GM21619 (cell line): ENCODE results near the gene LLGL2.

Experiments used
- ATAC-seq: cut with Tn5 transposase; IDR thresholded peaks from one replicate; pipeline ENCODE4 v1.9.1; 2021; ENCODE audit not compliant: unreplicated experiment

Gene LLGL2

DNA sequence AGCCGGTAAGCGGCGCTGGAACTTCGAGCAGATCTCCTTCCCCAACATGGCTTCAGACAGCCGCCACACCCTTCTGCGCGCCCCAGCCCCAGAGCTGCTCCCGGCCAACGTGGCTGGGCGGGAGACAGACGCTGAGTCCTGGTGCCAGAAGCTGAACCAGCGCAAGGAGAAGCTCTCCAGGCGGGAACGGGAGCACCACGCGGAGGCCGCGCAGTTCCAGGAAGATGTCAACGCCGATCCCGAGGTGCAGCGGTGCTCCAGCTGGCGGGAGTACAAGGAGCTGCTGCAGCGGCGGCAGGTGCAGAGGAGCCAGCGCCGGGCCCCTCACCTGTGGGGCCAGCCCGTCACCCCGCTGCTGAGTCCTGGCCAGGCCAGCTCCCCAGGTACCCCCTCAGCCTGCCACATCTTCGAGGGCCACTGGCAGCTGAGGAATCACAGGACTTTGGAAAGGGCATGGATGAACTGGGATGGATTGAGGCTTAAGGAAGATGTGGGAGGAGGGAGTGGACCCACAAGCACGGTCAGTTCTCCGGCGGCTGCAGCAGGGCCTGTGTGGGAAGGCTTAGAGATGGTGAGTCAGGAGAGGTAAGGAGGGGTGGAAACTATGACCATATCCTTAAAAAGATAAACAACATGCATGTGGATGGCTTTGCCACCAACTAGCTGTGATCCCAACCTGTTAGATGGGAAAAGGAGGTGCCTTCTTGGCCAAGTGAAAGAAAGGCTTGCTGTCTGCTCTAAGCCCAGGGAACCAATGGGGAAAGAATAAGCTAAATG lies 3.4 kb upstream of the LLGL2 start:
- no peak for ATAC-seq

DNA sequence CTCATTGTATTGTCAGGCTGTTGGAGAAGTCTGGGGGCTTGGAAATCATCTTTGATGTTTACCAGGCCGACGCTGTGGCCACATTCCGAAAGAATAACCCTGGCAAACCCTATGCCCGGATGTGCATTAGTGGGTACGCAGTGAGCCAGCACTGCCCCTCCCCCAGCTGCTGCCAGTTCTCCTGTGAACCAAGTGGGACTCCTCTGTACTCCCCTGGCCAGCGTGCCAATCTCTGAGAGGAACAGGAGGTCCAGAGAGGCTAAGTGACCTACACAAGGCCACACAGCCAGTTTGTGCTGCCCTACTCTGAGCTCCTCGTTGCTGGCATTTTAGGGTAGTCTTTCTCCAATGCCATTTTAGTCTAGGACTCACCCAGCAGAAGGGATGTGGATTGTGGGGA lies 1.9 kb upstream of the LLGL2 start:
- no peak for ATAC-seq

DNA sequence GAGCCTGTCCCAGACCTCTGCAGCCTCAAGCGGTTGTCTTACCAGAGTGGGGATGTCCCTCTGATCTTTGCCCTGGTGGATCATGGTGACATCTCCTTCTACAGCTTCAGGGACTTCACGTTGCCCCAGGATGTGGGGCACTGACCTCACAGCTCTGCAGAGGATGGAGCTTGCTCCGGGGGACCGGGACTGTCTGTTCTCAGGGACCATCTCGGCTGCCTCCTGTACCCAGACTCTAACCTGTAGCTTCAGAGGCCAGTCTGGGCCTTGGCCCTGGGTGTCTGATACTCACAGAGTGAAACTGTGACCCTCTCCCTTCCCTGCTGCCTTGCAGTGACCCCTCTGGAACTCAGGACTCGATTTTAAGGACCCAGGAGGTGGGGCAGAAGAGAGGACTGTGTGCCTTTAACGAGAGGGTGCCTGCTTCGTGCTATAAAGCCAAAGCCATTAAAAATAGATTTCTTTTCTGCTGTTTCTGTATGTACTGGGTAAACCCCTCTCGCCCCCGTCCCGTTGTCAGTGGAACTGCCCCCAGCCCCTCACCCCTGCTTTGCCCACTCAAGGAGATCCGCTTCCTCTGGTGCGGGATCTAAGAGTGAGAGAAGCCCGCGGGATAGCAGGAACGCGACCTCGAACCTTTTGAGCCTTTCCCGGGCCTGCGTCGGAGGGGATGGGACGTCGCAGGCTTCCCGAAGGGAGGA lies 1.1 kb upstream of the LLGL2 start:
- ATAC-seq = no peak

DNA sequence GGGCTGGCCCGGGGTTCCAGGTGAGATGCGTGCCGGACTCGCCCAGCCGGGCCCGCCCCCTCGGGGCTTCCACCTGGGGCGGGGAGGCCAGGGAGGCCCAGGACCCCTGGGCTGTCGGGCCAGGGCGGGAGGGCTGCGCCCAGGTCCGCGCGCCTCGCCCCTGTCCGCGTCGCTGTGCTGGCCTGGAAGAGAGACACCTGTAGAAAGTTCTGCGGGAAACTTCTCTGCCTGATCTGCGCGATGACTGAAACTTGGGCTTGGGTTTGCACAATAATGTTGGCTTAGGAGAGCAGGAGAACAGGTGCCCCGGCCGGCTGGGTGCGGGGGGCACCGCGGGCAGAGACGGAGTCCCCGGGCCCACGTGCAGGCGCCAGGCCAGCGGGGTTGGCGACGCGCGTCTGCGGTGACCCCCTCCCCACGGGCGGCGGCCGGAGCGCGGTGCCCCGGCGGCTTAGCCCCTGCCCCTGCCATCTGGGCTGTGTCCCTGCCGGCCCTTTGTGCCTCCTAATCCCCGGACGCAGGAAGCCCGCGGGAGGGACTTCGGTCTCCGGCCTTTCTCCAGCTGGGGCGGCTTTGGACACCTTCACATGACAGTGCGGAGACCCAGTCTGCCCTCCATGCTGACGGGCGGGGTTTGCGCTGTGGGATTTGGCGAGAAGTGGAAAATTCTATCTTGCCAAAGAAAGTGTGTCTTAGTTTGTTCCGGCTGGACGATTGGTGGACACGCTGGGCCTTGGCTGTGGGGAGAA lies 483 bp downstream of the LLGL2 start:
- ATAC-seq = no peak

DNA sequence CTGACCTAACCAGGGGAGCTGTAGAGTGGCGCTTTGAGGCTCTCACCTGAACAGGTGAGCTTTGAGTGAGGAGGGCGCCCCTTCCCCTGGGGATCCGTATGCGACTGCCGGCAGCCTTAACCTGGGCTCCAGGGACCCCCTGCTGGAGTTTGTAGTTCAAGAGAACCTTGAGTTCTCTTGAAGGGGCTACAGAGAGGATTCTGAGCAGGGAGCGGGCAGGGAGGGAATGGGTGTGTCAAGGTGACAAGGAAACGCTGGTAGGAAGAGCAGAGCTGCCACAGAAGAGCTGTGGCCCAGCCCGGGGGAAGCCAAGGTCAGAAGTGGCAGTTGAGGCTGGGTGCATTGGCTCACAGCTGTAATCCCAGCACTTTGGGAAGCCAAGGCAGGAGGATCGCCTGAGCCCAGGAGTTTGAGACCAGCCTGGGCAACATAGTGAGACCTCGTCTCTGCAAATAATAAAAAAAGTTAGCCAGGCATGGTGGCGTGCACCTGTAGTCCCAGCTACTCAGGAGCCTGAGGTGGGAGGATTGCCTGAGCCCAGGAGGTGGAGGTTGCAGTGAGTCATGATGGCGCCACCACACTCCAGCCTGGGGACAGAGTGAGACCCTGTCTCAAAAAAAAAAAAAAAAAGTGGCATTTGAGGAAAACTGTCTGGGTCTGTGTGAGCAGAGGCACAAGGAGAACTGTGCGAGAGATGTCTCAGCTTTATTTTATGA lies 1.2 kb downstream of the LLGL2 start:
- no peak for ATAC-seq

DNA sequence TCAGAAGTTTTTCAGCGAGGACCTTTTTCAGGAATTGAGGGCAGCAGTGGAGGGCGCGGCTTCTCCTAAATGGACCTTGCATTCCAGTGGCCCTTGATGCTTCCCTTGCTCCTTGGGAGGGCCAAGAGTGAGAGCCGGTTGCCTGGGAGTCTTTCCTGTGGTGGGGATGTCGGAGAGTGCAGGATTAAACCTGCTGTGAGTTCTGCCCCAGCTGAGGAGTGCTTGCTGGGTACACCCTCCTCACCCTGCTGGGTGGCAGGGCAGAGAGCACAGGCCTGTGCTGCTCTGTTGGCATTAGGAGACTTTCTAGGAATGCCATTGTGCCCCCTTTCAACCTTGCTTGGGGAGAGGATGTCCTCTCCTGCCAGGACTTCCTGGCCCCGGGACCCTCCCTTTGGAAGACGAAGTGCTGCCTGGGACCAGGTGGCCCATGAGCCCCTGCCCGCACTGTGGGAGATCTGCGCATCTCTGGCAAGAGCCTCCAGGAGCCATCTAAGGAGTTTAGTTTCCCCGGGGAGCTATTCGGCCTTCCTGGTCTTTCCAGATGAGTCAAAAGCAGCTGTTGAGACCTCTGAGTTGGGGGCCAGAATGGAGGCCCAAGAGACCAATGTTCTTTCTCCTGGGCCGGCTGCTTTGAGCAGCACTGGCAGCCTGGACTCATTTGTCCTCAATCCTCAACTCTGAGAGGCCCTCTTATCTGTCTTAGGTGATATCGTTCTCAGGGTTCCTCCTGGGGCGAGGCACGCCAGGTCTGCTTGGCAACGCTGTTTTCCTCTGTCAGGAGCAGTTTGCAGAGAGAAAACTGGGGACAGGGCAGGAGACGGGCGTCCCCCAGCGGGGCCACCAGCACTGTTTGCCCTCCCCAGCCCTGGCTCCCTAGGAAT lies 5.6 kb downstream of the LLGL2 start:
- no peak for ATAC-seq

DNA sequence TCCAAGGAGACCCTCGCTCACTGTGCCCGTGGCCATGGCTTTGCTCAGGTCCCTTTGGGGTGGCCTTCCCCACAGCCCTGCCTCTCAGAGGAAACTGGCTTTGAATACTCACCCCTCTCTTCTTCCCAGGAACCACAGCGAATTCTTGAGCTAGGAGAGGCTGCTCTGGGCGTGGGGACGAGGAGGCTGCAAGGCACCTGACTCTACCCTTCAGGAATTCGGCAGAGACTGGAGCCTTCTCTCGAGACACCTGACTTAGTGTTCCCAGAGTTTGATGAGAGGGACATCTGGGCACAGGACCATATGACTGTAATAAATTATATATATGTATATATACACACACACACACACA lies 6.2 kb downstream of the LLGL2 start:
- no peak for ATAC-seq

DNA sequence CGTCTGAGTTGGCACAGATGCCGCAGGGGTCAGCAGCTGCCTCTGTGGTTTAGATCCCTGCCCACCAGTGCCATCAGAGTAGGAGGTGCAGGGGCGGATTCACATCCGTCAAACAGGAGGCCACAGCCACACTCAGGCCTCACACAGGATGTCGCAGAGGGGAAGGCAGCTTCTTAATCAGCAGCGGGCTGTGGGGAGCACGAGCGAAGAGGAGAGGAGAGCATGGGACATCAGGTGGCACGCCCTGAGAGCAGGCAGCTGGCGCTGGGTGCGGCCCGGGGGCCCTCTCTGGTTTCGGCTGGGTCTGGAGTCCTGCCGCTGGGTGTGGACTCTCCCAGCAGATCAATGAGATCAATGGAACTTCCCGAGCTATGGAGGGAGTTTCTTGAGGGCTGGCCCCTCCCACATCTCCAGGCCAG lies 9.6 kb downstream of the LLGL2 start:
- no peak for ATAC-seq

DNA sequence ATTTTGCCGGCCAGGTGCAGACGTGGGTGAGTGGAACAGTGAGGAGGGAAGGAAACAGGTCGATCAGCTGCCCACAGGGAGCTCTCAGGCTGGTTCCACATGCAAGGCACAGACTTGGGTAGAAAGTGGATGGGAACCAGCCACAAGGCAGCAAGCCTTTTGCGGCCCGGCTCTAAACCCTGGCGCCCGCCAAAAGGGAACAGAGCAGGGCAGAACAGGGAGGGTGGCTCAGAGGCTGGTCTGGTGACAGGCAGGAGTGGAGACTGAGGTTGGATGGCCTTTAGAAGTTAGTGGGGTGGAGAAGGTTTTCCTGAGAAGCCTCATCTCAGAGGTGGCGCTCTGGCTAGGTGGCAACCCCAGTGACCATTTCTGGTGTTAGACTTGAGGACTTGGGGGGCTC lies 10.4 kb downstream of the LLGL2 start:
- ATAC-seq = no peak

DNA sequence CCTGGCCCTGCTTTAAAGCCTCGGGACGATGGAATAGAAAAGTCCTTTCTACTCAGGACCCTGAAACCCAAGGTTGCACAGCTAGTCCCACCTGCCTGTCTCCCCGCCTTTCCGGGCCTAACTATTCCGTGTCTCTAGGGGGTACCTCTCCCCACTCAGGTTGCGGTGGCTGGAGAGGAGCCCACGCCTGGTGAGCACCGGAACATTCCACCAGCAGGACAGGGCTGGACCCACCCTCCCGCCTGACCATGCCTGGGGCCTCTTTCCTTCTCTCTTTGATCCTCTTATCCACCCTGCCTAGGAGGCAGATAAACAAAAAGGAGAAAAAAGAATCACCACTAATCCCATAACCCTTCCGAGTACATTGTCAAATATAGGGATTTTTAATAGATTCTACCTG lies 10.9 kb downstream of the LLGL2 start:
- no peak for ATAC-seq

DNA sequence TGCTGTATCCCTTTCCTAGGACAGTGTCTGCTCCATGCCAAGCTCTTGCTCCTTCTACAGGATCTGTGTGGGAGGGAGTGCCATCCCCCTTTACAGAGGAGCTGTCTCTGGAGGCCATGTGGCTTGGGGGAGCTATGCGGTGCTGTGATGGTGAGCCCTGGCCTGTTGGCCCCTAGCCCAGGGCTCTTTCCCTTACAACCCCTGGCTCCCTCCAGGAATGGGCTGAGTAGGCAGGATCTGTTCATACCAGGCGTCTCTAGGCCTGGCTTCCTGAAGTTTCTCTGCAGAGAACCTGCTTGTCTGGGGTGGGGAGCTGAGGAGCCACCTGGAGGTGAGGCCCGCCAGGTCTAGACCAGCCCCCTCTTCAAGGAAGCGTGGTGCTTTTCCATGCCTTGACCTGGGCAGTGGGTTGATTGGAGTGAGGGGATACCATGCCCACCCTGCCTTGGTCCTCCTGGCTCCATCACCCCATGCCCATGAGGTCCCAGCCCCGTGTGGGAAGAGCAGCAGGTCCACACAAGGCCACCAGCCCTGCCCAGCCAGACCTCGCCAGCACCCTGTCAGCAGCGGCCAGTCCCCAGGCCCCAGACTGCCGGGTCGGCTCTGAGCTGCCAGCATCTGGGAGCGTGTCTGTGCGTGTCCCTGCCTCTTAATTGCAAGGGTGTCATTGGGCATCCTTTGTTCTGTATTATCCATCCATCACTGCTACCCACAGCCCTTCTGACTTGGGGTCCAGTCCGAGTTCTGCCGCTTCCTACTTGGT lies 14.7 kb downstream of the LLGL2 start:
- no peak for ATAC-seq

DNA sequence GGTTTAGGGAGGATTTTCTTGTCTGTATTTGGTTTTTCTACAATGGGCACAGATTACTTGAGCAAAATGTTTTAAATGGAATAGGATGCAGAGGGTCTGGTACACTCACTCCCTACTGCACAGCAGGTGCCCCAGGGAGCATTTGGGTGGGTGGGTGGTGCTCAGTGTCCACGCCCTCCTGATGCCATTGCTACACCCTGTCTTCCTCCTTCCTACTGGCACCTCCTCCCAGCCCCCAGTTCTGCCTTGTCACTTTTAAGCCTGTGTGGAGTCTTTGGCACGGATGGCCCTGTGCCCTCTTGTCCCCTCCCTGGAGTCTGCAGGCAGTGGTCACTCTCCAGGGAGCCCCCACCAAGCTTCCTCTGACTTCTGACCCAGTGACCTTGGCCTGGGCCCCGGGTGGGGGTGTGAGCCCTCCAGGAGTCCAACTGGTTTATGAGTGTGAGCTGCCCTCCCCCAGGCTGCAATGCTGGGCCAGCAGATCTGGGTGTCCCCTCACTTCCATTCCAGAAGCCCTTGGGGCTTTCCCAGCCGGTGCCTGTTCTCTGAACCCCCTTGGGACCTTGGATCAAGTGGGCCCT lies 15.5 kb downstream of the LLGL2 start:
- ATAC-seq = no peak

DNA sequence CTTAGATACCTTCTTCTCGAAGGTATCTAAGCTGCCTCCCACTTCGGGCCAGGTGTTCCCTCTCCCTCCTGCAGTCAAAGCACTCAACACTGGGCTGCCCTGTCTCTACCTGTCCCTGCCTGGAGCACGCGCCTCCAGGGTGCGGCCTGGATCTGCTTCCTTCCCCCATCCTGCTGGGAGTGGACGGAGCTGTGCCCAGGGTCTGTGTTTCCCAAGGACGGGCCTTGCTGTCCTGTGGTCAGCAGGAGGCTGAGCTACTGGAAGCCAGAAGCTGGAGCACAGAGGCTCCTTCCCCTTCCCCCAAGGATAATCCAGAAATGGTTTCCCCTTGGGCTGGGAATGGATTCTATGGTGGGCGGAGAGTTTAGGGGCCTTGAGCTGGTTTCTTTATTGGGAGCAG lies 16.7 kb downstream of the LLGL2 start:
- no peak for ATAC-seq

DNA sequence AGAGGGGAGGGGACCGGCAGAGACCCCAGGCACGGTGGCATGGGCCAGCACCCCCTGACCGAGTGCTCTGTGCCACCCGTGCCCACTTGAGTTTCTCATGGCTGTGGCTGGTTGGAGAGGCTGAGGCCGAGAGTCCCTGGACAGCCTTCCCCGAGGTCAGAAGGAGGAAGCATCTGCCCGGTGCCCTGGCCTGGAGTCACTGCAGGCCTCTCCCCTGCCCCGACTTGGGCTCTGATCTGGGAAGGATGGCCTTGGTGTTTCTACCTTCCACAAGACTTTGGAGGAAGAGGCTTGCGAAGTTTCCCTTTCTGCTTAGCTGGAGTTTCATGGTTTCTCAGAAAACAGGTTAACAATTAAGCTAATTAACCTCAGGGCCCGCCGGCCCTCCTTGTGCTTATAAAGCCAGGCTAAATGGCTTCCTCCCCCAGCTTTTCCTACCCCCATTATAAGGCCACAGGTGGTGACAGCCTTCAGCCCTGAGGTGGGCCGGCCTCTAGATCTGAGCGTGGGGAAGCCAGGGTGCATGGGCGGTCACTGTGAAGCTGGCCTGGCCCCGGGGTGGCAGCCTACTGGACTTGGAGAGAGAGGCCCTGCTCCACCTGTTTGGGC lies 17.3 kb downstream of the LLGL2 start:
- no peak for ATAC-seq

DNA sequence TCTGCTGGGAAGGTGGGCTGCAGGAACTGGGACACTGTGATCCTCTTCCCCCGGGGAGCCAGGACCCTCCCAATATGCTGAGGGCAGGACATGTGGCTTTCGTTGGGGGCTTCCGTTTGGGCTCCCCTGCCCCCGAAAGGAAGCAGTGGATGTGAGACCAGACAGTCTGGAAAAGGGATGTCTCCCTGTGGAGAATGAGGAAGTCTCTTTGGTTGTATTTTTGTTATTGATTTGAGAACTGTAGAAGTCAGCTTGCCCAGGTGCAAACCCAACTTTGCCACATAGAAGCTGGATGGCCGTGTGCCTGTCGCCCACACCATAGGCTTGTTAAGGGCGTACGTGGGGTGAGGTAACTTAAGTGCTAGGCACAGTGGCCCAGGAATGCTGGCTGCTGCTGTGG lies 18.8 kb downstream of the LLGL2 start:
- ATAC-seq = no peak

DNA sequence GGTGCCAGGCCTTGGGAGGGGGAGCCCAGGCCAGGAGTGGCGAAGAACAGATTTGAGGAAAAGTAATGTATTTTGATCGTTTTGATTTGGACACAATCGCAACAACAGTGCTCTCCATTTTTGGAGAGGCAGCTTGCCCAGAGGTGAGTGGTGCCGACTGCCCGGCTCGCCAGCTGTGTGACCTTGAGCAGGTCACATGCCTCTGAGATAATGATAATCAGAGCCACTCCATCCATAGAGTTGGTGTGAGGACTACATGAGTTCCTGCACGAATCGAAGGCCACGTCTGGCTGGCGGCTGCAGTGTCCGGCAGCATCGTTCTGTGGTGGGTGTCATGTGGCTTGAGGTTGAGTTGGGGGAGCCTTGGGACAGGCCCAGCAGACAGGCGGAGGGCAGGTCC lies 20.7 kb downstream of the LLGL2 start:
- ATAC-seq = no peak

DNA sequence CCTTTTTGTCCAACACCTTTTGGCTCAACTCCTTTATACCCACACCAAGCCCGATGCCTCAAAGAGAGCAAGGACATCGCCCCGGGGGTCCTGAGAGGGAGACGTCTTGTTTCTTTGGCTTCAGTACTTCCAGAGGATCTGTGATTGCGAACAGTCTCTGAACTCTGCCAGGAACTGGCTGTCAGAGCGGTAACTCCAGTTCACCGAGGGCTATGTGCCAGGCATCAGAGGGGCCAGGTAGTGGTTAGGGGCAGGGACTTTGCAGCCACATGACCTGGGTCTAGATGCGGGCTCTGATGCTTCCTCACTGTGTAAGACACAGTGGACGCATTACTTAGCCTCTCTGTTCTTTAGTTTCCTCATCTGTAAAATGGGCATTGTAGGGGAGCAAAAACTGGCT lies 21.6 kb downstream of the LLGL2 start:
- no peak for ATAC-seq

DNA sequence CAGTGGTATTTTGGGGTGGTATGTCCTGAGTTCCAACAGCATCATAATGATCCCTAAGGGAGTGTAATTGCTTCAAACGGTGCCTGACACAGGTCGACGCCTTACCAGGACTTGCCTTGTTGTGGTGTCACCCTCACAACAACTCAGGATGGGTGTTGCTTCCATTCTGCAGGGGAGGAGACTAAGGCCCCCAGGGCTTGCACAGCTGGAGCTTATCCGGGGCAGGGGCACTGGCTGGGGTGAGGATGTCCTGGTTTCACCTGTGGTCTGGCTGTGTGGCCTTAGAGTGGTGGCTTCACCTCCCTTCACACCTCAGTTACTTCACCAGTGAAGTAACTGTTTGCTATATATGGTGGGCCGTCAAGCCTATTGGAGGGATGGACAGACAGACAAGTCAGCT lies 23.3 kb downstream of the LLGL2 start:
- no peak for ATAC-seq
